GM18508 (cell line): ENCODE results near the gene HECTD3.
"Not testable (repeated sequence)": the region's sequence is repeated elsewhere in the genome, so short reads cannot be mapped to it uniquely, and the experiment has no call there.

ENCODE experiments used
- ATAC-seq: cut with Tn5 transposase; IDR thresholded peaks from one replicate; pipeline ENCODE4 v1.9.1; 2021; ENCODE audit warnings: moderate number of reproducible peaks; ENCODE audit not compliant: insufficient read depth, unreplicated experiment

HECTD3 gene

GRCh38 chr1:45015683-45016082 lies 4.6 kb upstream of the HECTD3 start:
- no peak for ATAC-seq

GRCh38 chr1:45014321-45015028 lies 3.4 kb upstream of the HECTD3 start:
- no peak for ATAC-seq

GRCh38 chr1:45013551-45014209 lies 2.6 kb upstream of the HECTD3 start:
- no peak for ATAC-seq

- ATAC-seq: no peak
These were observed 1.6 kb upstream of the HECTD3 start for GRCh38 chr1:45012639-45013278.

DNA sequence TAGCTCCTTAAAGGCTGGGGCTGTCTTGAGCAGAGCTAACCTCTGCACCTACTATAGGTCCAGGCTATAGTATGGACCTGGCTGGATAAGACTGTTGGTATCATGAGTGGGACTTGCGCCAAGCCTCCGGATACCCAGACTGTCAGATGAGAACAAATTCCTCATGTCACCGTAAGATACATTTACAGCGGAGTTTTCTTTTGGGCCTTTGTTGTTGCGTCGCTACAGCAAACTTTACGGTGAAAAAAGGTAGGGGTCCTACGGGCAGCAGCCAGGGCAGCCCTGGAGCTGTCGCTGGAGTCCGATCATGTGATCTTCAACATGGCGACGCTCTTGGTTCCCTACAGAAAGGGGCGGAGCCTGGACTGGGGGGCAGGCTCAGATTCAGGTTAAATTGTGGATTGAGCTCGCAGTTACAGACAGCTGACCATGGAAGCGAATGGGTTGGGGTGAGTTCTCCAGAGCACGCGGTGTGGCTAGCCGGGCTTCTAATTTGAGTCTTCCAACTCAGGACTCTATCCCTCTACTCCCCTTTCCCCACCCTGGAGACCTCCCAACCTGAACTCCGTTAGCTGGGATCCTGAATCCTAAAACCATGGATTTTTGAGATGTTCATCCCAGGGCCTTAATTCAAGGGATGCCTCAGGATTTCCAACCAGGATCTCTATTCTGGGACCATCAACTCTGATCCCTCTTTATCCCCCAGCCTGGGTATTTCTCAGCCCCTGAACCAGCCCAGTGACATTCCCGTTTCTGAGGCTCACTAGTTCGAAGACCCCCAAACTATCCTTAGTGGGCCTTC lies 914 bp upstream of the HECTD3 start, which contains the start of gene UROD:
TSS of gene UROD (plus strand) at position 418 of the 802 bp plus-strand sequence. CDS start at position 430, 12 bp downstream.
- peak; percentile 51 for ATAC-seq

DNA sequence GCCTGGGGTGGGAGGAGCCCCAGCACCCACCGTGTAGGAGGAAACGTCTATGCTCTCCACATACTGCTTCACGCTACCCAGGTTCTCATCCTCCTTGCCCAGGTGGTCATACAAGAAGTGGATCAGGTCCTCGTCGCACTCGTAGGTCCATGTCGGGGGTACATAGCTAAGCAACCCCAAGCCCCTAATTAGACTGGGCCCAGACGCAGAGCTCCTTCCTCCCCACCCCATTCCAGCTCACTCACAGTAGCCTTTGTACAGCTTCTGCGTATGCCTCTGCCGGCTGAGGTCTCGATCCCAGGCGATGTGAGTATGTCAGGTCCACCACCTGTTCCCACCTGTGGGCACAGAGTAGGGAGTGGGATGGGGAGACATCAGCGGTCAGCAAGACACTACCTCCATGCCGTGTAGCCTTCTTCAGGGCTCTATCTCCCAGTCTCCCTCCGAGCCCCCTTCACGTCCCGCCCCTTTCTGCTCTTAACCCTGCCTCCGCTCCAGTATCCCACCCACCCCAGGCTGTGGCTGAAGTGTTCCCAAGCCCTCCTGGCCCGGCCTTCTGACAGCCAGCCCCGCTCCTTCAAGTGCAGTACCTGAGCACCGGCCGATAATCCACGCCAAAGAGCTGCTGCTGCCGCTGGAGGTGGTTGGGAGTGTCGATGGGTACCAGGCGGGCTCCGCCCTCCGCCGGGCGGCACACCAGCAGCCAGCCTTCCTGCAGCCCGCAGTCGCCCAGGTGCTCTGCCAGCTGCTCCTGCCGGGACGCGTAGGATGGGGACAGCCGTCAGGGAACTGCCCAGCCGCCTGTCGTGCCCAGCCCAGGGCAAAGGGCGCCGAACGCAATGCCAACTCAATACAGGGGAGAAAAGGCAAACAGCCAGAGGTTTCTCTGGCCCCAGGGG lies 919 bp downstream of the HECTD3 start:
- ATAC-seq: no peak

GRCh38 chr1:45009296-45009865 lies 1.7 kb downstream of the HECTD3 start:
- ATAC-seq: no peak

DNA sequence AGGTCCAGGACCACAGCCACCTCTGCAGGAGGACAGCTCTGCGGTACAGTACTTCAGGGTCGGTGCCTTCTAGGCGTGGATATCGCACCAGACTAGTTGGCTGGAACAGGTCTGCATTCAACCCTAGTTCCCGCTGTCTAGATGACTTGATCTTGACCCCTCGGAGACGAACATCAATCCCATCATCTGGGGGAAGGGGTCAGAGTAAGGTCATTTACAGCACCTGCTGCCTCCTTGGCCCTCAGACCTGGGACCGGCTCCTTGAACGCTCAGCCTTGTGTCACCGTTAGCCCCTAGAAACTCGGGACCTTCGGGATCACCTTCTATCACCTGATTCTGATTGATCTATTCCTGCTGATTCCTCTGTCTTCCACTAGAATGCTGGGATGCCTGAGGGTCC lies 2.6 kb downstream of the HECTD3 start:
- no peak for ATAC-seq

- ATAC-seq: no peak
These were observed 3.0 kb downstream of the HECTD3 start for GRCh38 chr1:45008076-45008475.

DNA sequence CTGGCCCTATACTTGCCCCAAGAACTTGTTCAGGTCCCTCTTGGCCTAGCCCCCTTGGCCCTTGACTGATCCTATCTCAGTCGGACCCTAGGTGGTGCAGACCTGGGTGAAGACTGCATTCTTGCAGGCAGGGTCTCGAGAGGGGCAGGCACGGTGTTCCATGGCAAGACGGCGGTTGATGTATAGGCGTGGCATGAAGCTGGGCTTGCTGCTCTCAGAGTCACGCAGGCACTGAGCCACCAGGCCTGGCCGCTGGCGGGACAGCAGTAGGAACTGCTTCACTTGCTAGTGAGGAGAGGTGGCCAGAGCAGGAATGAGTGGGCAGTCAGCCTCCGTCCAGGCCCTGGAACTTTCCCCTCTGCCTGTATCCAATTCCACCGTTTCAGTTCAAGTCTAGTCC lies 3.8 kb downstream of the HECTD3 start:
- no peak for ATAC-seq

- ATAC-seq: no peak
These were observed 5.4 kb downstream of the HECTD3 start for GRCh38 chr1:45005761-45006160.

GRCh38 chr1:45004281-45004920 lies 6.7 kb downstream of the HECTD3 start:
- ATAC-seq: no peak

GRCh38 chr1:45003741-45004140 lies 7.4 kb downstream of the HECTD3 start:
- ATAC-seq: no peak

GRCh38 chr1:45002650-45003645 lies 8.2 kb downstream of the HECTD3 start:
- no peak for ATAC-seq

DNA sequence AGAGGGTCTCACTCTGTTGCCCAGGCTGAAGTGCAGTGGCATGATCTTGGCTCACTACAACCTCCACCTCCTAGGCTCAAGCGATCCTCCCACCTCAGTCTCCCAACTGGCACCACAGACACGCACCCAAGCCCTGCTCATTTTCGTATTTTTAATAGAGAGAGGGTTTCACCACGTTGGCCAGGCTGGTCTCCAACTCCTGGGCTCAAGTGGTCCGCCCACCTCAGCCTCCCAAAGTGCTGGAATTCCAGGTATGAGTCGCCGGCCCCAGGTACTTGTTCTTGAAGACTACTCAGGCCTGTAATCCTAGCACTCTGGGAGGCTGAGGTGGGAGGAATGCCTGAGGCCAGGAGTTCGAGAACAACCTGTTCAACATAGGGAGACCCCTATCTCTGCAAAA lies 9.5 kb downstream of the HECTD3 start:
- ATAC-seq: not testable (repeated sequence)

DNA sequence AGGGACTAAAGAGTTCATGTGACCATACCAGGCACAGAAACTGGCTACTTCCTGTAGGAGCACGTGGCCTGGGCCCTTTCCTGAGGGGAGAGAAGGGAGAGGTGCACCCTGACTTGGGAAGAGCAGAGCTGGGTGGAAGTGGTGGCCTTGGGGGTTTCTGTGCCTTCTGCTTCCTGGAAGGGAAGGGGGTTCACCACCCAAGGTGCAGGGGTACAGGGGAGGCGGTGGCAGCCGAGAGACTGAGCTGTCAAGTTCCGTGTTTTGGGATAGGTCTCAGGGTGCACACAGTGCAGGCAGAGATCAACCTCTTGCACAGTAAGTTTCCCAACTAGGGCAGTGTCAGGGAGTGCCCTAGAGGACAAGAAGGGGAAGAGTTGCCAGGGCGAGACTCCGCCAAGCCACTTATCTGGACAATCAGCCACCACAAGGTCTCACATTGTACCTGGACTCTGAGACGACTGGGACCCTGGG lies 10.1 kb downstream of the HECTD3 start:
- ATAC-seq: no peak

GRCh38 chr1:44999232-44999631 lies 11.9 kb downstream of the HECTD3 start:
- no peak for ATAC-seq
